ENCODE results near the gene C15orf40.

Gene C15orf40

DNA sequence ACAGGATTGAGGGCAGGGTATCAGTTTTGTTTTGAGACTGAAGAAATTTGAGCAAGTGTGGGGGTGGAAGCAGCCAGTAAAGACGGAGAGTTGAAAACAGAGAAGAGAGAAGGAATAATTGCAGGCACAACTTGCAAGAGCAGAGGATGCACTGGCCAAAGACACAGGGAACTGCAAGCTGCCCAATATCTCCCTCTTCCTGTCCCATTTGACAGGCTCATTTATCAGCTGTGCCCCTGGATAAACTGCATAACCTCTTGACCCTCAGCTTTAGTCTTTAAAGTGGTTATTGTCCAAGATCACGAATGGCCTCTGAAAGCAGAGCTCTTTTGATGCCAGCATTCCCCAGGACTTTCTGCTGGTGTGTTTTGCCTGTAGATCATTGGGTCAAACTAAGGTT is 30.5 kb downstream of the C15orf40 start:
- in situ Hi-C loops (cut with MboI; ENCODE audit: low pct_unique_long_range_greater_than_20kb, low sequenced_read_pairs, unreplicated experiment), result loop anchor here (10.0 kb wide), 1 partner anchor 126 kb away; no protein-coding TSS in a partner anchor
- no peak for DNase-seq (ENCODE audit: low spot score)
- TF ChIP-seq, protein P1, sequence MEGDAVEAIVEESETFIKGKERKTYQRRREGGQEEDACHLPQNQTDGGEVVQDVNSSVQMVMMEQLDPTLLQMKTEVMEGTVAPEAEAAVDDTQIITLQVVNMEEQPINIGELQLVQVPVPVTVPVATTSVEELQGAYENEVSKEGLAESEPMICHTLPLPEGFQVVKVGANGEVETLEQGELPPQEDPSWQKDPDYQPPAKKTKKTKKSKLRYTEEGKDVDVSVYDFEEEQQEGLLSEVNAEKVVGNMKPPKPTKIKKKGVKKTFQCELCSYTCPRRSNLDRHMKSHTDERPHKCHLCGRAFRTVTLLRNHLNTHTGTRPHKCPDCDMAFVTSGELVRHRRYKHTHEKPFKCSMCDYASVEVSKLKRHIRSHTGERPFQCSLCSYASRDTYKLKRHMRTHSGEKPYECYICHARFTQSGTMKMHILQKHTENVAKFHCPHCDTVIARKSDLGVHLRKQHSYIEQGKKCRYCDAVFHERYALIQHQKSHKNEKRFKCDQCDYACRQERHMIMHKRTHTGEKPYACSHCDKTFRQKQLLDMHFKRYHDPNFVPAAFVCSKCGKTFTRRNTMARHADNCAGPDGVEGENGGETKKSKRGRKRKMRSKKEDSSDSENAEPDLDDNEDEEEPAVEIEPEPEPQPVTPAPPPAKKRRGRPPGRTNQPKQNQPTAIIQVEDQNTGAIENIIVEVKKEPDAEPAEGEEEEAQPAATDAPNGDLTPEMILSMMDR (IDR thresholded peaks at IDR 0.05; ENCODE audit: extremely low read depth, insufficient read depth, missing control alignments), result no peak

DNA sequence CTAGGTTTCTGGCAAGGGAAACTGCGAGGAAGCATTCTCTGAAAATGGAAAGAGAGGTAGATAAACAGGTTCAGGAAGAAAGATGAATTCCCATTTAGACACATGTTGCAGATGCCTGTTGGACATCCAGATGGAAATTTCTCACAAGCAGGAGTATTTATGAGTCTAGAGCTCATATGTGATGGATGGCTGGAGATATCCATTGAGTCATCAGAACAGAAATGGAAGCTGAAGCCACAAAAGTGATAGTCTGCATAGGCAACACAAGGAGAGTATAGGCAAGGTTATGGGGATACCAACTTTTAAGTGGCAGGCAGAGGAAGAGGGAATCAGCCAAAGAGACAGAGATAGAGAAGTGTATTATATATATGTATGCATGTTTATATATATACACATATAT is 31.7 kb downstream of the C15orf40 start:
- in situ Hi-C loops (cut with MboI; ENCODE audit: low pct_unique_long_range_greater_than_20kb, low sequenced_read_pairs, unreplicated experiment), result loop anchor here (10.0 kb wide), 1 partner anchor 125 kb away; no protein-coding TSS in a partner anchor
- TF ChIP-seq, protein P1 (IDR thresholded peaks at IDR 0.05; ENCODE audit: extremely low read depth, insufficient read depth, missing control alignments), result no peak
- no peak for DNase-seq (ENCODE audit: low spot score)

DNA sequence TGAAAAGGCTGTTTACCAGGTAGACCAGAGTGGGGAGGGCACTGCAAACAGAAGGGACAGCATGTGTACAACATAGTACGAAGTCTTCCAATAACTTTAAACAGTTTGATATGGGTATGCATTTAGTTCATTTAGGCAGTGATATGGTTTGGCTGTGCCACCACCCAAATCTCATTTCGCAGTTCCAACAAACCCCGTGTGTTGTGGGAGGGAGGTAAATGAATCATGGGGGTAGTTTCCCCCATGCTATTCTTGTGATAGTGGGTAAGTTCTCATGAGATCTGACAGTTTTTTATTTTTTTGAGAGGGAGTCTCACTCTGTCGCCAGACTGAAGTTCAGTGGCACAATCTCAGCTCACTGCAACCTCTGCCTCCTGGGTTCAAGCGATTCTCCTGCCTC is 33.0 kb downstream of the C15orf40 start:
- TF ChIP-seq, protein P1 (IDR thresholded peaks at IDR 0.05; ENCODE audit: extremely low read depth, insufficient read depth, missing control alignments), result no peak
- in situ Hi-C loops (cut with MboI; ENCODE audit: low pct_unique_long_range_greater_than_20kb, low sequenced_read_pairs, unreplicated experiment), result no loop called here
- DNase-seq (ENCODE audit: low spot score), result no peak

DNA sequence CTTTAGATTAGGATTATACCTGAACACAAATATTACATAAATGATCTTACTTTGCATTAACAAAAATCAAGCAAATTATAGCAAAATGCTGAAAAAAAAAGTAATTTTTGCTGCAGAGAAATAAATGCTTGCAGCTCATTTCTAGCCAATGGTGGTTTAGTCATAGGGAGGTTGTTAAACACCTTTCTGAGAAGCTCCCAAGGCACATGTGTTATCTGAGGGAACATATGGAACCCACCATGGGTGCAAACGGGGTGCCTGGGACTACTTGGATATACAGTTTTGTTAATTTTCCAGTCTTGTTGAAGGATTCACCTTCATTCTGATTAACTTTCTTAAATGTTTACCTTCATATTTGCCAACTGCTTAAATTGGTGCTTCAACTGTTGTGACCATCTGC is 34.4 kb downstream of the C15orf40 start:
- TF ChIP-seq, protein P1 (IDR thresholded peaks at IDR 0.05; ENCODE audit: extremely low read depth, insufficient read depth, missing control alignments), result no peak
- in situ Hi-C loops (cut with MboI; ENCODE audit: low pct_unique_long_range_greater_than_20kb, low sequenced_read_pairs, unreplicated experiment), result no loop called here
- DNase-seq (ENCODE audit: low spot score), result no peak

DNA sequence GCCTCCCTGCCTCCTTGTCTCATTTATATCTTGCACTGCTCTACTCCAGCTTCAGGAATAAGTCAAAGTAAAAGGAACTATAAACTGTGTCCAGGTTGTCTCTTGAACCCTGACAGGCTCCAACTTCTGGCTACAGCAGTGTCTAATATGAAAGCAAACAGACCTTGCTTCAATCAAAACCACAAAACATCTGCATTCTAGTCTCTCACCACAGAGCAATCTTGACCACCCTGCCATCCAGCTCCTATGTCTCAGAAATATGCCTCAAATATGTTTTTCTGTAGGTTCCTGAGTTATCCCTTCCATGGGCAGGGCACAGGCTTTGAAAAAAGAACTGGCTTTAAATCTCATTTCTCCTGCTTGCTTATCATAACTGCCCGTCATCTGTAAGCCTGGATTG is 38.4 kb downstream of the C15orf40 start:
- DNase-seq (ENCODE audit: low spot score), result no peak
- TF ChIP-seq, protein P1 (IDR thresholded peaks at IDR 0.05; ENCODE audit: extremely low read depth, insufficient read depth, missing control alignments), result no peak

DNA sequence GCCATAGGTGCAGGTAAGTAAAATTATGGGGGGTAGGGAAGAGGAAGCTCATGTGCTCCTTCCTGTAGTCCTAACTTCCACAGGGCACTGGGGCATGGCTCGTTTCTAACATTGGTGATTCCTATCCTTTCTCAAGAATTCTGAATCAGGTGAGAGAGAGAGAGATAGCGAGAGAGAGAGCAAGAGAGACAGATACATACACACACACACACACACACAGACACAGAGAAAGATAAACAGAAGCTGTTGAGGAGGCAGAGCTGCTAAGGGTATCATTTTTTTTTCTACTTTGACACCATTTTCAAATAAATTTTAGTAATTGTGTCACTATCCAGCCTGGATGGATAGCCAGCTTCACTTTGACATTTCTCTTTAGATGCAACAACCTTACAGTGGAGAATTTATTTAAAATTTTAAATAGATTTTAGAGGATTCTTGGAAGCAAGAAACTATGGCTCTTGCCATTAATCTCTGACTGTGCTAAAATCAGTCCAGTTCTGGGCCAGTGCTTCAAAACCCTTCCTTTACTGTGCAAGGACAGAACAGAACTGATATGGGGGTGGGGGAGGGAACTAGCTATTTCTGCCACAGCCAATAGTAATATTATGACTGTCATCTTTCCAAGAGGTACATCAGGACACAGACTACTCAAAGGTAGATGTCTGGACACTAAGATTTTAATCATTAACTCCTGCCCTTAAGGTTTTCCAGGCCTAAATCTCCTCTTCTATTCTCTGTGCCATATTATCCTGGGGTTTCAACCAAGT is 40.0 kb downstream of the C15orf40 start:
- TF ChIP-seq, protein P1 (IDR thresholded peaks at IDR 0.05; ENCODE audit: extremely low read depth, insufficient read depth, missing control alignments), result no peak
- in situ Hi-C loops (cut with MboI; ENCODE audit: low pct_unique_long_range_greater_than_20kb, low sequenced_read_pairs, unreplicated experiment), result loop anchor here (25.0 kb wide), 1 partner anchor 409 kb away; no protein-coding TSS in a partner anchor

More for the DNA sequence above, 38.4 kb downstream of the C15orf40 start:
- in situ Hi-C loops (cut with MboI; ENCODE audit: low pct_unique_long_range_greater_than_20kb, low sequenced_read_pairs, unreplicated experiment), result loop anchor here (25.0 kb wide), 1 partner anchor 411 kb away; no protein-coding TSS in a partner anchor

More for the DNA sequence above, 40.0 kb downstream of the C15orf40 start:
- DNase-seq (ENCODE audit: low spot score), result no peak

Measured in GM13977 (cell line).